Gastrocnemius medialis (tissue), 4 donors: ENCODE results near the gene ITGAD. TPM values are rescaled to one million over a fixed set of nuclear protein-coding genes. Genes with fewer than 3 reads are reported as not detected.
"Not testable (repeated sequence)": the region's sequence is repeated elsewhere in the genome, so short reads cannot be mapped to it uniquely, and the experiment has no call there.

Source experiments
- ATAC-seq, 2 donors: fragments of 150-250 bp; one replicate each; pipeline ENCODE4 v1.9.1; 2016
- DNase-seq, 2 donors: peaks; one replicate each; pipeline ENCODE4 v3.0.0-alpha.2; 2019
- H3K27ac ChIP-seq, 4 donors: fragments of 200-600 bp; sonication (generic); 1 replicate in 1 of 4; 2 replicates in 3 of 4; pipeline ENCODE4 v1.5.1; 2016 to 2018; ENCODE audit warnings: mild to moderate bottlenecking in 2 of 4, moderate library complexity in 1 of 4
- H3K27me3 ChIP-seq, 3 donors: fragments of 200-600 bp; sonication (generic) in 2 of 3; 1 replicate in 1 of 3; 2 replicates in 2 of 3; pipeline versions ENCODE4 v1.5.1 to v1.6.0; 2016 to 2019; ENCODE audit warnings: mild to moderate bottlenecking in 1 of 3, moderate library complexity in 1 of 3
- H3K36me3 ChIP-seq, 2 donors: fragments of 200-600 bp; sonication (generic) in 1 of 2; one replicate each; pipeline ENCODE4 v1.5.1; 2017 to 2018
- H3K4me1 ChIP-seq, 2 donors: fragments of 200-600 bp; sonication (generic) in 1 of 2; one replicate each; pipeline ENCODE4 v1.5.1; 2016 to 2017; ENCODE audit warnings: mild to moderate bottlenecking in 2 of 2
- H3K4me3 ChIP-seq, 4 donors: fragments of 200-600 bp; sonication (generic) in 3 of 4; 1 replicate in 1 of 4; 2 replicates in 3 of 4; pipeline ENCODE4 v1.5.1; 2016 to 2019; ENCODE audit warnings: mild to moderate bottlenecking in 2 of 4
- H3K9me3 ChIP-seq, 3 donors: fragments of 200-600 bp; sonication (generic) in 2 of 3; 1 replicate in 1 of 3; 2 replicates in 2 of 3; pipeline ENCODE4 v1.5.1; 2016 to 2019
- CTCF ChIP-seq, 5 experiments: fragments of 450-650 bp in 3 of 5; fragments of 200-600 bp in 2 of 5; sonication (generic) in 2 of 5; IDR thresholded peaks in 4 of 5; conservative IDR thresholded peaks in 1 of 5; 1 replicate in 4 of 5; 2 replicates in 1 of 5; pipeline ENCODE4 v1.5.1; 2016 to 2019; ENCODE audit warnings: antibody characterized with exemption in 5 of 5, mild to moderate bottlenecking in 3 of 5, moderate library complexity in 3 of 5
- POLR2A ChIP-seq, 2 donors: fragments of 450-650 bp; IDR thresholded peaks; one replicate each; pipeline ENCODE4 v1.6.1; 2017; ENCODE audit warnings: antibody characterized with exemption in 2 of 2, mild to moderate bottlenecking in 2 of 2, moderate library complexity in 2 of 2
- in situ Hi-C, 4 donors: fragments of 200-750 bp; cut with MboI; loops; one replicate each; pipeline versions ENCODE4 v1.15.0 to v1.8.0; 2017; ENCODE audit warnings: low sequenced_read_pairs in 4 of 4
- intact Hi-C: fragments of 100-400 bp; cut with DNase I; formaldehyde crosslinking; loops from one replicate; pipeline ENCODE4 v1.15.1; 2023; ENCODE audit warnings: low total_unique reads
- total RNA-seq, 4 donors: library from RNA; depleted of rRNA; stranded (reverse); fragments of >200 nt; gene quantifications; one replicate each; pipeline versions ENCODE4 v1.1.0 to v1.2.3, GENCODE V29; 2016

ITGAD gene
- total RNA-seq, 4 donors from 2014 or later, result not detected

DNA sequence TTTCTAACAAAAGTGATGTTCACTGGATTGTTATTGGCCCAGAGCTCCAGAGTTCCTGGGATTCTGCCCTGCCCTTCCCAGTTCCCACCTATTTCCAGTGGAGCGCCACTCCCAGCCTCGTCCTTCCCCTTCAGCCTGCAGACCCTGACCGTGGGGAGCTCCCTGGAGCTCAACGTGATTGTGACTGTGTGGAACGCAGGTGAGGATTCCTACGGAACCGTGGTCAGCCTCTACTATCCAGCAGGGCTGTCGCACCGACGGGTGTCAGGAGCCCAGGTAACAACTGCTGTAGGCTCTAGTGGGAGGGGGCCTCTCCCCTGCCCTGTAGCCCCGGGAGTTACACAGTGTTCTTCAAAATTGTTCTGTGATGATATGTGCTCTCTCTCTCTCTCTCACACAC is 23.2 kb downstream of the ITGAD start:
- Histone ChIP-seq H3K27me3 (no peaks in the 10 kb centered on the region), H3K27ac (no peak overlapping the region), H3K4me3 (no peak overlapping the region), H3K36me3 (no peaks in the 10 kb centered on the region), H3K4me1 (no peaks in the 10 kb centered on the region), H3K9me3 (no peaks in the 10 kb centered on the region)
- no peak for DNase-seq
- in situ Hi-C loops, result loop anchor here in 1 of 4 donors (25.0 kb wide), 1 partner anchor 204 kb away; the partner anchor contains the start of genes PYCARD, PYDC1 and TRIM72
- no peak for ATAC-seq
- intact Hi-C loops, result no loop called here
- TF ChIP-seq CTCF (IDR thresholded peaks at IDR 0.05 in 4 of 5, conservative IDR thresholded peaks at IDR 0.05 in 1 of 5), result no peak
- no peak for TF ChIP-seq POLR2A (IDR thresholded peaks at IDR 0.05)

DNA sequence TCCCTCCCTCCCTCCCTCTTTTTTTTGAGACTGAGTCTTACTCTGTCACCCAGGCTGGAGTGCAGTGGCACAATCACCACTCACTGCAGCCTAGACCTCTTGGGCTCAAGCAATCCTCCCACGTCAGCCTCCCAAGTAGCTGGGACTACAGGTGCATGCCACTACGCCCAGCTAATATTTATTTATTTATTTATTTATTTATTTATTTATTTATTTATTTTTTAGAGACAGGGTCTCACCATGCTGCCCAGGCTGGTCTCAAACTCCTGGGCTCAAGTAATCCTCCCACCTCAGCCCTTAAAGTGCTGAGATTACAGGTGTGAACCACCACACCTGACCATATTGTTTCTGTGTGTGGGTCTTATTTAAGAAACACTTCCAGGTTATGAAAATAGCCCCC is 23.9 kb downstream of the ITGAD start:
- DNase-seq, H3K4me3 ChIP-seq, intact Hi-C loops, H3K27me3 ChIP-seq, H3K36me3 ChIP-seq, H3K4me1 ChIP-seq, ATAC-seq, H3K27ac ChIP-seq, H3K9me3 ChIP-seq: not testable (repeated sequence)
- in situ Hi-C loops, result loop anchor here in 1 of 4 donors (25.0 kb wide), 1 partner anchor 205 kb away; the partner anchor contains the start of genes PYCARD, PYDC1 and TRIM72

DNA sequence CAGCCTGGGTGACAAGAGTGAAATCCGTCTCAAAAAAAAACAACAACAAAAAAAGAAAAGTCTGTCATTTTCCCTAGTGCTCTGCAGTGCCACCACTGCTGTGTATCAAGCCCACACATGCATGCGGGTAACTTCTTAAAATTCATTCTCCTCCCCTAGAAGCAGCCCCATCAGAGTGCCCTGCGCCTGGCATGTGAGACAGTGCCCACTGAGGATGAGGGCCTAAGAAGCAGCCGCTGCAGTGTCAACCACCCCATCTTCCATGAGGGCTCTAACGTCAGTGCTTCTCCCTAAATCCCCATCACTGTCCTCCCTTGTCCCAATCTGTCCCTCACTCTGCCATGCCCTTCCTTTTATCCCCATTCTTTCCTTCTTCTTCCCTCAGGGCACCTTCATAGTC is 24.8 kb downstream of the ITGAD start:
- DNase-seq, result no peak
- intact Hi-C loops (no loop called here), in situ Hi-C loops (loop anchor here in 1 of 4 donors (25.0 kb wide), 1 partner anchor 206 kb away; the partner anchor contains the start of genes PYCARD, PYDC1 and TRIM72)
- Histone ChIP-seq H3K4me3 (no peak overlapping the region), H3K36me3 (no peaks in the 10 kb centered on the region), H3K27me3 (no peaks in the 10 kb centered on the region), H3K4me1 (peaks cover 0 to 5% of the 10 kb centered on the region in 2 donors), H3K9me3 (no peaks in the 10 kb centered on the region), H3K27ac (no peak overlapping the region)
- TF ChIP-seq CTCF (IDR thresholded peaks at IDR 0.05 in 4 of 5, conservative IDR thresholded peaks at IDR 0.05 in 1 of 5) (no peak), POLR2A (IDR thresholded peaks at IDR 0.05) (no peak)
- ATAC-seq, result no peak

- H3K36me3 ChIP-seq, result no peaks in the 10 kb centered on the region
- peak in 1 of 2 donors; percentile 15 for DNase-seq
- no peak for ATAC-seq
- peaks cover 9 to 23% of the 10 kb centered on the region in 2 donors for H3K4me1 ChIP-seq
- in situ Hi-C loops, result loop anchor here in 1 of 4 donors (25.0 kb wide), 1 partner anchor 208 kb away; the partner anchor contains the start of genes PYCARD, PYDC1 and TRIM72
- no peaks in the 10 kb centered on the region for H3K9me3 ChIP-seq
- no peak overlapping the region for H3K4me3 ChIP-seq
- no peaks in the 10 kb centered on the region for H3K27me3 ChIP-seq
- TF ChIP-seq CTCF (IDR thresholded peaks at IDR 0.05 in 4 of 5, conservative IDR thresholded peaks at IDR 0.05 in 1 of 5), result no peak
- TF ChIP-seq POLR2A (IDR thresholded peaks at IDR 0.05), result no peak
- intact Hi-C loops, result no loop called here
- no peak overlapping the region for H3K27ac ChIP-seq
Observed at GRCh38 chr16:31420037-31420436, 26.9 kb downstream of the ITGAD start.

DNA sequence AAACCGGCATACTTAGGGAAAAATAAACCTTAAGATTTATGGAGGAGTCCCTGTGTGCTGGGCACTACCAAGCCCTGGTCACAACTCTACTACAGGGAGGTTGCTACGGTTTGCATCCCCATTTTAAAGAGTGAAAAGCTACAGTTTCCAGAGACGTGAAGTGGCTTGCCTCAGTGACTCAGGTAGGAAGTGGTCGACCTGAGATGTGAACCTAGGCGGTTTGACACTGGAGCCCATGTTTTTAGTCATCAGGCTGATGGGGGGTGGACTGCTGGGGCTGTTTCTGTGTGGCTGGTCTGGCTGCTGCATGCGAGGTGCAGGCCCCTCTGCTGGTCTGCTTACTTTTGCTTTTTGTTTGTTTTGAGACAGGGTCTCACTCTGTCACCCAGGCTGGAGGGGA is 28.5 kb downstream of the ITGAD start:
- H3K9me3 ChIP-seq, result no peaks in the 10 kb centered on the region
- TF ChIP-seq CTCF (IDR thresholded peaks at IDR 0.05 in 4 of 5, conservative IDR thresholded peaks at IDR 0.05 in 1 of 5), result no peak
- no peak for TF ChIP-seq POLR2A (IDR thresholded peaks at IDR 0.05)
- no peaks in the 10 kb centered on the region for H3K27me3 ChIP-seq
- intact Hi-C loops (no loop called here), in situ Hi-C loops (loop anchor here in 1 of 4 donors (25.0 kb wide), 1 partner anchor 209 kb away; the partner anchor contains the start of genes PYCARD, PYDC1 and TRIM72)
- no peak overlapping the region for H3K27ac ChIP-seq
- peaks cover 0 to 7% of the 10 kb centered on the region in 2 donors for H3K36me3 ChIP-seq
- no peak for ATAC-seq
- H3K4me3 ChIP-seq, result no peak overlapping the region
- DNase-seq, result peak in 1 of 2 donors; percentile 23
- peaks cover 25 to 37% of the 10 kb centered on the region in 2 donors for H3K4me1 ChIP-seq
